Activated CD4-positive, alpha-beta T cell treated with anti-CD3 and anti-CD28 coated beads, Interleukin-2, amount 50 U/mL, for 48 hours (primary cell): ENCODE measurements around the gene SCN1B.

Experiments used
- DNase-seq, 2 experiments: peaks; one replicate each; pipeline ENCODE4 v3.0.0-alpha.2; 2020

The SCN1B gene

DNA sequence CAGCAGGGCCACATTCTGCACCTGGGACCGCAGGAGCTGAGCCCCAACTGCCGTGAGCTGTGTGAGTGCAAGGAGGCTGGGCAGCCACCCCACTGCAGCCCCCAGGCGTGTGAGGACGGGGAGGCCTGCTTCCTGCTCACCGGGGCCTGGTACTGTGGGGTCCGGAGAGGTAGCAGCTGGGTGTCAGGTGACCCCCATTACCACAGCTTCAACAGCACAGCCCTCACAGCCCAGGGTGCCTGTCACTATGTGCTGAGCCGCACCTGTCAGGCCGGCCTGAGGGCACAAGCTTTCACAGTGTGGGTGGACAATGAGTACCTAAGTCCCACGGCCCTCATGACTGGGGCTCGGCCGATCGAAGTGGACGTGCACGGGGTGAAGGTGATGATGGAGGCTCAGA, 49.6 kb downstream of the SCN1B start:
- DNase-seq: no peak

DNA sequence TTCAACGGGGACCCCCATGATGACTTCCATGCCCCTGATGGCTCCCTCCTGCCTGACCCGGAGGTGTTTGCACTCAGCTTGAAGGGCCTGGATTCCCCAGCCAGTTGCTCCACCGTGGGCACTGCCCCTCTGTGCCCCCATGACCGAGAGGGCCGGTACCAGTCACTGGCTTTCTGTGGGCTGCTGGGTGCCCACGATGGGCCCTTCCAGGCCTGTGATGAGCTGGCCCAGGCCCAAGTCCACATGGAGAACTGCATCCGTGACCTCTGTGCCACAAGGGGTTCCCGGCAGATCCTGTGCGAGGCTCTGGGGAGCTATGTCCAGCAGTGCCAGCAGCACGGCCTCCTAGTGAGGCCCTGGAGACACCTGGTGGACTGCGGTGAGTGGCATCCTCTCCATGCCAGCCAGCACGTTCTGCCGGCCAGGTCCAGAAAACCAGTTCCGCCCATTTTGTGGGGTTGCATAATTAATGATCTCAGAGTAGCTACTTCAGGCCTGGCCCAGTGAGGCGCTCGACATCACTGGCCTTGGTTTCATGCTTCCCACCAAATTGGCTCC, 50.4 kb downstream of the SCN1B start:
- no peak for DNase-seq

- DNase-seq: no peak
These were observed 50.9 kb downstream of the SCN1B start for GRCh38 chr19:35081201-35081600.

DNA sequence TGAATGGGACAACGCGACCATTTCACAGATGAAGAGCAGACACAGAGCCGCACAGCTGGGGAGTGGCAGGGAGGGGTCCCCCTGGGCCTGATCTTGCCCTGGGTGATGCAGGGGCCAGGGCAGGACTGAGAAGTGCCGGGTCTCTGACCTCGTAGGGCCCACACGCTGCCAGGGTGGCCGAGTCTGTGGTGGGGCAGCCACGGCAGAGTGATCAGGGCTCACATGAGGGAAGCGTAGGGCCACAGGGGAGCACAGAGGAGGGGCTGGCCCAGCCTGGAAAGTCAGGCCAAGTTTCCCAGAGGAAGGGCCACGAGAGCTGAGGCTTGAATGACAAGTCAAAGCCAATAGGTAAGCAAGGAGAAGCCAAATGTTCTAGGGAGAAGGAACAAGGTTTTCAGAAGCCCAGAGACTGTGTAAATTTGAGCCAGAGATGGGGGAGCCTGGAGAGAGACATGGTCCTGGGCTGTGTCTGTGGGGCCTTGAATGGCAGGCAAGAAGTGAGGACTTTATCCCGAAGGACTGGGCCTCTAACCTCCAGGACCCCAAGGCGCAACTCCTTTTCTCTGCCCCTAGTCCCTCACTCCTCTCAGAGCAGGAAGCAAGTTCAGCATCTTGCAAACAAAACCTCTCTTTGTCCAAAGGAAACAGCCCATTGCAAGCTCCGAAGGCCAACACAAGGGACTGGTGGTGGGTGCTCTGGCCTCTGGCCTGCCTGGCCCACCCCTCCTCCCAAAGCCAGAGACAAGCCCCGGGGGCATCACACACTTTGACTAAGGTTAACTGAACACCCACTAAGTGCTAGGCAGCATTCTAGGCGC, 53.6 kb downstream of the SCN1B start:
- no peak for DNase-seq

DNA sequence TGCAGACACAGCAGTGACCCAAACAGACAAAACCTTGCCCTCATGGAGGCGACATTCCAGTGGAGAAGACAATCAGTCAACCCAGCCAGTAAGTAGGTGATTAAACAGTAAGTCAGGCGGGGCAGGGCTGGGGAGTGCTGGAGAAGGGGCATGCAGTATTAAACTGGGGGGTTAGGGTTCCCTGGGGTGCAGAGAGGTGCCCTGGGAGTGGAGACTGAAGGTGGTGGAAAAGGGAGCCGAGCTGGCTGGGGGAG, 54.2 kb downstream of the SCN1B start:
- DNase-seq: no peak

- no peak for DNase-seq
These were observed 55.7 kb downstream of the SCN1B start for GRCh38 chr19:35085947-35086346.

DNA sequence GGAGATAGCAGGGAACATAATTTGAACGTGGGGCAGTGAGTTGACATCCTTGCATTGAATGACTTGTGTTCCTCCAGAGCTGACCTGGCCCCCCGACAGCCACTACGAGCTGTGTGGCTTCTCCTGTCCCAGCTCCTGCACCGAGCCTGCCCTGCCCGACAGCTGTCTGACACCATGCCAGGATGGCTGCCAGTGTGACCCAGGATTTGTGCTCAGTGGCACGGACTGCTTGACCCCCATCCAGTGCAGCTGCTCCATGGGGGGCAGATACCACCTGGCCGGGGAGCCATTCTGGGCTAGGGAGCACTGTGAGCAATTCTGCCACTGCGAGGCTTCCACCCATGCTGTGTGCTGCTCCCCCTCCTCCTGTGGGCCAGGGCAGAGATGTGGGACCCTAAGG, 56.2 kb downstream of the SCN1B start:
- no peak for DNase-seq

- no peak for DNase-seq
These were observed 57.1 kb downstream of the SCN1B start for GRCh38 chr19:35087393-35087792.

- DNase-seq: no peak
These were observed 58.1 kb downstream of the SCN1B start for GRCh38 chr19:35088131-35088913.

- DNase-seq: no peak
These were observed 59.3 kb downstream of the SCN1B start for GRCh38 chr19:35089554-35089953.
